Liver (tissue), 9 donors: ENCODE data around the gene PWWP2B. TPM values are rescaled to one million over a fixed set of nuclear protein-coding genes. Genes with fewer than 3 reads are reported as not detected.

Source experiments
- DNase-seq: peaks from one replicate; pipeline ENCODE4 v3.0.0-alpha.2; 2017; ENCODE audit warnings: low spot score
- H3K27ac ChIP-seq, 2 donors: one replicate each; pipeline ENCODE4 v1.7.0; 2013; ENCODE audit warnings: inconsistent platforms in 2 of 2, low read length in 2 of 2, control low read depth in 1 of 2, low read depth in 1 of 2, mild to moderate bottlenecking in 1 of 2
- H3K27me3 ChIP-seq, 4 donors: one replicate each; pipeline versions ENCODE4 v1.6.1 to v1.7.0; 2013; ENCODE audit warnings: low read length in 3 of 4, inconsistent platforms in 1 of 4, mild to moderate bottlenecking in 1 of 4, moderate library complexity in 1 of 4; ENCODE audit not compliant: control insufficient read depth in 4 of 4, insufficient read depth in 4 of 4
- H3K36me3 ChIP-seq, 4 donors: one replicate each; pipeline versions ENCODE4 v1.6.1 to v1.7.0; 2013; ENCODE audit warnings: low read length in 3 of 4, mild to moderate bottlenecking in 3 of 4, low read depth in 1 of 4, moderate library complexity in 1 of 4; ENCODE audit not compliant: control insufficient read depth in 4 of 4, insufficient read depth in 3 of 4
- H3K4me1 ChIP-seq, 4 donors: one replicate each; pipeline versions ENCODE4 v1.6.1 to v1.7.0; 2013; ENCODE audit warnings: low read length in 3 of 4, mild to moderate bottlenecking in 3 of 4, moderate library complexity in 1 of 4; ENCODE audit not compliant: control insufficient read depth in 4 of 4, insufficient read depth in 4 of 4
- H3K4me3 ChIP-seq, 3 donors: one replicate each; pipeline versions ENCODE4 v1.6.1 to v1.7.0; 2013; ENCODE audit warnings: low read length in 3 of 3, control low read depth in 1 of 3, low read depth in 1 of 3, mild to moderate bottlenecking in 1 of 3
- H3K9ac ChIP-seq, 2 donors: one replicate each; pipeline ENCODE4 v1.7.0; 2013; ENCODE audit warnings: low read length in 2 of 2, mild to moderate bottlenecking in 2 of 2, moderate library complexity in 2 of 2, control low read depth in 1 of 2, low read depth in 1 of 2
- H3K9me3 ChIP-seq, 4 donors: one replicate each; pipeline versions ENCODE4 v1.6.1 to v1.7.0; 2013; ENCODE audit warnings: low read length in 3 of 4; ENCODE audit not compliant: control insufficient read depth in 4 of 4
- EGR1 ChIP-seq, 2 donors: IDR thresholded peaks; 2 replicates each; pipeline ENCODE4 v1.6.1; 2016 to 2018; ENCODE audit warnings: antibody characterized with exemption in 2 of 2, low read depth in 2 of 2
- FOXA1 ChIP-seq: IDR thresholded peaks from 2 replicates; pipeline ENCODE4 v1.6.1; 2016; ENCODE audit warnings: antibody characterized with exemption
- FOXA2 ChIP-seq: IDR thresholded peaks from 2 replicates; pipeline ENCODE4 v1.6.1; 2016; ENCODE audit warnings: antibody characterized with exemption
- GABPA ChIP-seq, 2 donors: IDR thresholded peaks in 1 of 2; conservative IDR thresholded peaks in 1 of 2; 2 replicates each; pipeline ENCODE4 v1.6.1; 2016; ENCODE audit warnings: antibody characterized with exemption in 2 of 2, mild to moderate bottlenecking in 1 of 2, moderate library complexity in 1 of 2
- HNF4A ChIP-seq, 2 donors: conservative IDR thresholded peaks; 2 replicates each; pipeline ENCODE4 v1.6.1; 2016; ENCODE audit warnings: antibody characterized with exemption in 2 of 2, mild to moderate bottlenecking in 2 of 2
- HNF4G ChIP-seq: IDR thresholded peaks from 2 replicates; pipeline ENCODE4 v1.6.1; 2016; ENCODE audit warnings: antibody characterized with exemption
- JUND ChIP-seq, 2 donors: IDR thresholded peaks; 2 replicates each; pipeline ENCODE4 v1.6.1; 2016; ENCODE audit warnings: antibody characterized with exemption in 2 of 2
- NR2F2 ChIP-seq: IDR thresholded peaks from 2 replicates; pipeline ENCODE4 v1.6.1; 2016; ENCODE audit warnings: antibody characterized with exemption
- RXRA ChIP-seq, 2 donors: IDR thresholded peaks; 2 replicates each; pipeline ENCODE4 v1.6.1; 2017 to 2018; ENCODE audit warnings: antibody characterized with exemption in 2 of 2, mild to moderate bottlenecking in 1 of 2
- SP1 ChIP-seq: IDR thresholded peaks from 2 replicates; pipeline ENCODE4 v1.6.1; 2018; ENCODE audit warnings: antibody characterized with exemption, mild to moderate bottlenecking
- TAF1 ChIP-seq: conservative IDR thresholded peaks from 2 replicates; pipeline ENCODE4 v1.6.1; 2016; ENCODE audit warnings: antibody characterized with exemption, mild to moderate bottlenecking
- YY1 ChIP-seq: IDR thresholded peaks from 2 replicates; pipeline ENCODE4 v1.6.1; 2016; ENCODE audit warnings: antibody characterized with exemption, mild to moderate bottlenecking
- WGBS: extraction: QIAGEN DNeasy Blood & Tissue Kit; methylation state at CpG from one replicate; pipeline ENCODE4 v1.1.7; 2013; 5-methylcytosine and 5-hydroxymethylcytosine counted together
- polyA plus RNA-seq, 2 donors: library from polyadenylated mRNA; stranded (reverse) in 1 of 2; unstranded in 1 of 2; fragments of 200-250 nt in 1 of 2; fragments of >200 nt in 1 of 2; fragmentation: Nextera tagmentation in 1 of 2; extraction: Ambion mirVana in 1 of 2; gene quantifications; one replicate each; pipeline versions ENCODE4 v1.2.1 to v1.2.3, GENCODE V29; 2013 to 2015
- total RNA-seq, 2 donors: library from RNA; depleted of rRNA; stranded (reverse); fragments of >200 nt; gene quantifications; one replicate each; pipeline ENCODE4 v1.2.3, GENCODE V29; 2014
- TF ChIP-seq, protein P1 (sequence below): IDR thresholded peaks from 2 replicates; pipeline ENCODE4 v1.6.1; 2016; ENCODE audit warnings: antibody characterized with exemption
- TF ChIP-seq, protein P2 (sequence below): IDR thresholded peaks from 2 replicates; pipeline ENCODE4 v1.6.1; 2016; ENCODE audit warnings: antibody characterized with exemption, mild to moderate bottlenecking
- donor health status: healthy.
- donor health status: healthy.
- donor health status: healthy.
- donor health status: healthy.
- donor health status: healthy.

Gene PWWP2B
- total and polyA plus RNA-seq, 4 donors: 0.75 to 4.2 (median 3.6) TPM

DNA sequence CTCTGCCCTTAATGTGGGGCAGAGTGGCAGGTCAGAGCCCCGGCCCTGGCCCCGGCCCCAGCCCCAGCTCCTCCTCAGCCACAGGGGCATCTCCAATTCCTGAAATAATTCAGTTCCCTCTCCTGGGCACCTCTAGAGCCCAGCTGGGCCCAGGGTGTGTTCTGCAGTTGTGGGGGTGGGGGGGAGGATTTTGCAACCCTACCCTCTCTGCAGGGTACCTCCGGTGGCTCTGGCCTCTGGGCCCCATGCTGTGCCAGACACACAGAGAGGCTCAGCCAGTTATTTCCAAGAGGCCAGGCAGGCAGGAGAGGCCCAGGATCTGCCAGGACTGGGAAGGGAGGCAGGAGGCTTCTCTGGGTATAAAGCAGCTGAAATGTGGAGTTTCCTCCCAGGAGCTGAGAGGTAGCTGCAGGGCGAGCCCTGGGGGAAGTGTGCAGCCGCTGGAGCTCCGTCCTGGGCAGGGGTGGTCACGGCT is 47.9 kb downstream of the PWWP2B start:
- Histone ChIP-seq H3K36me3 (no peaks in the 10 kb centered on the region), H3K4me1 (peaks cover 0 to 10% (median 6%) of the 10 kb centered on the region in 4 donors), H3K27ac (no peak overlapping the region), H3K9me3 (no peaks in the 10 kb centered on the region), H3K9ac (no peak overlapping the region), H3K4me3 (no peak overlapping the region), H3K27me3 (no peaks in the 10 kb centered on the region)
- TF ChIP-seq NR2F2: no peak
- TF ChIP-seq FOXA2: no peak
- TF ChIP-seq YY1: no peak
- TF ChIP-seq, protein P1, sequence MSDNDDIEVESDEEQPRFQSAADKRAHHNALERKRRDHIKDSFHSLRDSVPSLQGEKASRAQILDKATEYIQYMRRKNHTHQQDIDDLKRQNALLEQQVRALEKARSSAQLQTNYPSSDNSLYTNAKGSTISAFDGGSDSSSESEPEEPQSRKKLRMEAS: no peak
- no peak for TF ChIP-seq FOXA1
- WGBS: 64% methylated on average over 7 of the region's 7 CpGs
- DNase-seq: no peak

DNA sequence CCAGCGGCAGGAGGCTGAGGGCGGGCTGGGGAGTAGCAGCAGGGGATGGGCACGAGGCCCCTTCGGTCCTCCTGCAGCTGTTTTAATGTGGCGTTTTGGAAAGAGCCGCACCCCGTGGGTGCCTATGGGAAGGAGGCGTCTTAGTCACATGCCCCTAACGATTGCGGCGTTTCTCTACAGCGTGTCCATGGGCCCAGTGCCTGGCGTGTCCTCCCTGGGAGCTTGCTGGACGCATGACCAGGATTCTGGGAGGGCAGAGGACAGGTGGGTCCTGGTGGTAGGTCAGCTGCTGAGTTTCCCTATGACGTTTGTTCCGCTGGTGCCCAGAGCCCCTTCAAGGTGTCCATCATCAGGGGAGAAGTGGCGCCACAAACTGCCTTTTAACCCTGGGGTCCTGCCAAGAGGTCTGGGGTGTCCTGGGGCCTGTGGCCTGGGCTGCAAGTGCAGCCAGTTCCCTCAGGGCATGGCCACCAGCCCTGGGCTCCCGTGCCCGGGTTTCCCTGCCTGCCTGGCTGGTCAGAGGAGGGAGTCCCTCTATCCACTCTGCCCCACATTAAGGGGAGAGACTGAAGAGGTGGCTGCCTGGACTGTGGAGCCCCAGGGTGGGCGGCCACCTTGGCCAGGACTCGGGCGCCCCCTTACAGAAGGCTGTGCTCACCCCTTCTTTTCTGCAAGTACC is 48.7 kb downstream of the PWWP2B start:
- H3K9me3 ChIP-seq: no peaks in the 10 kb centered on the region
- TF ChIP-seq, protein P2, sequence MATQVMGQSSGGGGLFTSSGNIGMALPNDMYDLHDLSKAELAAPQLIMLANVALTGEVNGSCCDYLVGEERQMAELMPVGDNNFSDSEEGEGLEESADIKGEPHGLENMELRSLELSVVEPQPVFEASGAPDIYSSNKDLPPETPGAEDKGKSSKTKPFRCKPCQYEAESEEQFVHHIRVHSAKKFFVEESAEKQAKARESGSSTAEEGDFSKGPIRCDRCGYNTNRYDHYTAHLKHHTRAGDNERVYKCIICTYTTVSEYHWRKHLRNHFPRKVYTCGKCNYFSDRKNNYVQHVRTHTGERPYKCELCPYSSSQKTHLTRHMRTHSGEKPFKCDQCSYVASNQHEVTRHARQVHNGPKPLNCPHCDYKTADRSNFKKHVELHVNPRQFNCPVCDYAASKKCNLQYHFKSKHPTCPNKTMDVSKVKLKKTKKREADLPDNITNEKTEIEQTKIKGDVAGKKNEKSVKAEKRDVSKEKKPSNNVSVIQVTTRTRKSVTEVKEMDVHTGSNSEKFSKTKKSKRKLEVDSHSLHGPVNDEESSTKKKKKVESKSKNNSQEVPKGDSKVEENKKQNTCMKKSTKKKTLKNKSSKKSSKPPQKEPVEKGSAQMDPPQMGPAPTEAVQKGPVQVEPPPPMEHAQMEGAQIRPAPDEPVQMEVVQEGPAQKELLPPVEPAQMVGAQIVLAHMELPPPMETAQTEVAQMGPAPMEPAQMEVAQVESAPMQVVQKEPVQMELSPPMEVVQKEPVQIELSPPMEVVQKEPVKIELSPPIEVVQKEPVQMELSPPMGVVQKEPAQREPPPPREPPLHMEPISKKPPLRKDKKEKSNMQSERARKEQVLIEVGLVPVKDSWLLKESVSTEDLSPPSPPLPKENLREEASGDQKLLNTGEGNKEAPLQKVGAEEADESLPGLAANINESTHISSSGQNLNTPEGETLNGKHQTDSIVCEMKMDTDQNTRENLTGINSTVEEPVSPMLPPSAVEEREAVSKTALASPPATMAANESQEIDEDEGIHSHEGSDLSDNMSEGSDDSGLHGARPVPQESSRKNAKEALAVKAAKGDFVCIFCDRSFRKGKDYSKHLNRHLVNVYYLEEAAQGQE: no peak
- TF ChIP-seq TAF1 (no peak), SP1 (no peak), HNF4G (no peak), RXRA (IDR thresholded peaks at IDR 0.05) (no peak), EGR1 (IDR thresholded peaks at IDR 0.05; ENCODE audit: low read depth in 2 of 2) (no peak), JUND (IDR thresholded peaks at IDR 0.05) (no peak), GABPA (IDR thresholded peaks at IDR 0.05 in 1 of 2, conservative IDR thresholded peaks at IDR 0.05 in 1 of 2) (no peak), NR2F2 (no peak), HNF4A (conservative IDR thresholded peaks at IDR 0.05) (no peak)
- TF ChIP-seq, protein P1: no peak
- no peak for DNase-seq
- no peak overlapping the region for H3K9ac ChIP-seq
- H3K27ac ChIP-seq: no peak overlapping the region
- no peak overlapping the region for H3K4me3 ChIP-seq
- peaks cover 0 to 10% (median 6%) of the 10 kb centered on the region in 4 donors for H3K4me1 ChIP-seq
- no peaks in the 10 kb centered on the region for H3K27me3 ChIP-seq
- WGBS: 93% methylated on average over 22 of the region's 22 CpGs
- no peaks in the 10 kb centered on the region for H3K36me3 ChIP-seq

DNA sequence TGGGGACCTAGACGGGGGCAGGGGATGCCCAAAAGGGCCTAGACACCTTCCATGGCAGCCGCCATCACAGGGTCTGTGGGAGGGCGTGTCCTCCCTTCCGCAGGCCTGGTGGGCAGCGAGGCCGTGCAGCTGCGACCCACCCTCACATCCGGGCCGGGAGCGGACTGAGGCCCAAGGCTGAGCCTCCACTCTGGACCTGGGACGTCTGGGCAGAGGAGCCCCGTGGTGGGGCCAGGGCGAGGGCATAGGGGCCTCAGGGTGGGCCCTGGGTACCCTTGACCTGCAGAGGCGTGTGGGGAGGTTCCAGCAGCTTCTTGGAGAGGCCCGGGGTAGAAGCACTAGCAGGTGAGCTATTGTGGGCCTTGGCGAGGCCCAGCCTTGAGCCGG is 49.2 kb downstream of the PWWP2B start:
- Histone ChIP-seq H3K4me3 (no peak overlapping the region), H3K9me3 (no peaks in the 10 kb centered on the region), H3K9ac (no peak overlapping the region), H3K27me3 (no peaks in the 10 kb centered on the region), H3K36me3 (no peaks in the 10 kb centered on the region), H3K27ac (no peak overlapping the region), H3K4me1 (peaks cover 0 to 10% (median 6%) of the 10 kb centered on the region in 4 donors)
- no peak for TF ChIP-seq HNF4G
- no peak for DNase-seq
- 94% methylated on average over 17 of the region's 17 CpGs for WGBS
